SK-N-SH treated with all-trans-retinoic acid at 6 μM for 48 hours (cell line): ENCODE measurements around the gene DCDC2.

ENCODE experiments used
- CSDC2 ChIP-seq: fragments of 250-450 bp; sonication (Bioruptor Pico); IDR thresholded peaks from 2 replicates; pipeline ENCODE4 v1.5.0; 2020; ENCODE audit warnings: mild to moderate bottlenecking, moderate library complexity
- ESRRG ChIP-seq: fragments of 250-450 bp; sonication (Bioruptor Pico); IDR thresholded peaks from 2 replicates; pipeline ENCODE4 v1.6.1; 2021; ENCODE audit warnings: mild to moderate bottlenecking
- ISL1 ChIP-seq: fragments of 250-450 bp; sonication (Bioruptor Pico); IDR thresholded peaks from 2 replicates; pipeline ENCODE4 v2.1.2; 2022; ENCODE audit warnings: mild to moderate bottlenecking, moderate library complexity
- SNAI2 ChIP-seq: fragments of 250-450 bp; sonication (Bioruptor Pico); IDR thresholded peaks from 2 replicates; pipeline ENCODE4 v1.5.0; 2020; ENCODE audit warnings: mild to moderate bottlenecking, moderate library complexity
- TF ChIP-seq, protein P1 (sequence below): fragments of 250-450 bp; sonication (Bioruptor Pico); IDR thresholded peaks from 2 replicates; pipeline ENCODE4 v1.5.1; 2021; ENCODE audit warnings: mild to moderate bottlenecking, moderate library complexity

DNA sequence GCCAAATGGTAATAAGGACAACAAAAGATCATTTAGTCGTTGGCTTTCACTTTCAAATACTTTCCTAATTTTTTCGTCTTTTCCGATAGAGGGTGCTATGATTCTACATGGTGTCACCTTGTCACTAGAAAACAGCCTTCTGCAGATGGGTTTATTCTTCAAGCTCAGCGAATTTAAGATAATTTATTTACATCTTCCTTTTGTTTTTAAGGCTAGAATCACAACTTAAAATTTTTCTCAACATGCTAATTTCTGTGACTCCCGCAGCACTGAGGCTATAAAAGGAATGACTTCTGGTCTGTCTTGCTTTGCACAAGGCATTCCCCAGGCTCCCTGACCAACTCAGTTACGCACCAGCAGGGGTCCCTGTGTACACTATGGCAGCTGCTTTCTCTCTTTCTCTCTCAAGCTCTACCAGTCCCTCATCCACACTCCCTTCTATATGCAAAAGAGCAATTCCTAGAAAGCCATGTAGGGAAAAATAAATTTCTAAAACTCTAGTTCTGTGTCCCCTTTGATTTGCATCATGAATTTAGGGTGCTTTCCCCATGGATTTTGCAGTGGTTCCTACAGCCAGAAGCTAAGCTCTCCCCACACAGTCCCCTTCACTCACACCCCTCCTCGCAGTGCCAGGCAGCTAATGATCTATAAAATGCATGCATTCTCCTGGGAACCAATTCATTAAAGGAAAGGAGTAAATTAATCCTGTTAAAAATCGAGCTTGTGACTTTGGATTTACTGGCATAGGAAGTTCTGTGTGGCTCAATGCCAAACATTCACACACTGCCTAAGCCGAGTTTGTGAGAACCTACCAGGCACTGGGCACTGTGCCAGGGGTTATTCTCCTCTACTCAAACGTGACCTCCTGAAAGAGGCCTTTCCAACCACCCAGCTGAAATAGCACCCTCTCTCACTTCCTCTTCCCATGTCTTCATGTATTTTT, 74.5 kb downstream of the DCDC2 start:
- TF ChIP-seq CSDC2 (CRISPR knock-in tag) (no peak), SNAI2 (CRISPR knock-in tag) (no peak), ESRRG (CRISPR knock-in tag) (no peak), ISL1 (CRISPR knock-in tag) (no peak)
- TF ChIP-seq, protein P1, sequence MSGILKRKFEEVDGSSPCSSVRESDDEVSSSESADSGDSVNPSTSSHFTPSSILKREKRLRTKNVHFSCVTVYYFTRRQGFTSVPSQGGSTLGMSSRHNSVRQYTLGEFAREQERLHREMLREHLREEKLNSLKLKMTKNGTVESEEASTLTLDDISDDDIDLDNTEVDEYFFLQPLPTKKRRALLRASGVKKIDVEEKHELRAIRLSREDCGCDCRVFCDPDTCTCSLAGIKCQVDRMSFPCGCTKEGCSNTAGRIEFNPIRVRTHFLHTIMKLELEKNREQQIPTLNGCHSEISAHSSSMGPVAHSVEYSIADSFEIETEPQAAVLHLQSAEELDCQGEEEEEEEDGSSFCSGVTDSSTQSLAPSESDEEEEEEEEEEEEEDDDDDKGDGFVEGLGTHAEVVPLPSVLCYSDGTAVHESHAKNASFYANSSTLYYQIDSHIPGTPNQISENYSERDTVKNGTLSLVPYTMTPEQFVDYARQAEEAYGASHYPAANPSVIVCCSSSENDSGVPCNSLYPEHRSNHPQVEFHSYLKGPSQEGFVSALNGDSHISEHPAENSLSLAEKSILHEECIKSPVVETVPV = no peak
